PC-3 (cell line): ENCODE measurements around the gene RPL3. TPM values are rescaled to one million over a fixed set of nuclear protein-coding genes. Genes with fewer than 3 reads are reported as not detected.

Source experiments
- ATAC-seq: fragments of 200-7000 bp; cut with Tn5 transposase; 2 replicates; pipeline ENCODE4 v1.9.1; 2020; ENCODE audit warnings: mild to moderate bottlenecking, moderate library complexity
- BruUV-seq: library from RNA; stranded (reverse); fragments of 400-500 nt; replicated peaks from 2 replicates; lab custom pipeline; 2021; lab: Mats Ljungman, UMichigan
- CTCF ChIA-PET: fragments of 300-600 bp; sonication (Branson Sonifier 250); formaldehyde crosslinking; loops from one replicate; lab custom pipeline; 2022; ENCODE audit warnings: antibody characterized with exemption; lab: Charles Lee
- POLR2A ChIA-PET: fragments of 300-600 bp; sonication (Branson Sonifier 250); formaldehyde crosslinking; loops from one replicate; lab custom pipeline; 2022; ENCODE audit warnings: antibody characterized with exemption; ENCODE audit not compliant: unreplicated experiment; lab: Charles Lee
- DNase-seq: peaks from one replicate; pipeline ENCODE4 v3.0.0-alpha.2; 2015
- H2AFZ ChIP-seq: fragments of 300-600 bp; sonication (generic); 2 replicates; pipeline ENCODE4 v1.6.0; 2016; ENCODE audit warnings: antibody characterized with exemption, low read length
- H3F3A ChIP-seq: fragments of 300-600 bp; sonication (generic); one replicate; pipeline ENCODE4 v1.6.0; 2017; ENCODE audit warnings: antibody characterized with exemption, low read length, control low read depth, mild to moderate bottlenecking; ENCODE audit not compliant: unreplicated experiment
- H3K27ac ChIP-seq: fragments of 300-600 bp; sonication (generic); 2 replicates; pipeline ENCODE4 v1.5.1; 2016; ENCODE audit warnings: mild to moderate bottlenecking, low read length
- H3K27me3 ChIP-seq: fragments of 300-600 bp; sonication (generic); 2 replicates; pipeline ENCODE4 v1.6.1; 2016; ENCODE audit warnings: low read length, mixed read lengths
- H3K36me3 ChIP-seq: fragments of 300-600 bp; sonication (generic); 2 replicates; pipeline ENCODE4 v1.6.1; 2016; ENCODE audit warnings: low read depth, mixed run types, low read length, mixed read lengths
- H3K4me1 ChIP-seq: fragments of 300-600 bp; sonication (generic); 2 replicates; pipeline ENCODE4 v1.5.1; 2016; ENCODE audit warnings: low read length; ENCODE audit not compliant: insufficient read depth
- H3K4me2 ChIP-seq: fragments of 300-600 bp; sonication (generic); 2 replicates; pipeline ENCODE4 v1.6.0; 2016; ENCODE audit warnings: low read length
- H3K4me3 ChIP-seq: fragments of 300-600 bp; sonication (generic); 2 replicates; pipeline ENCODE4 v1.5.1; 2016; ENCODE audit warnings: mild to moderate bottlenecking, low read length, mixed read lengths
- H3K79me2 ChIP-seq: fragments of 300-600 bp; sonication (generic); 2 replicates; pipeline ENCODE4 v1.6.1; 2017; ENCODE audit warnings: low read length, mixed read lengths
- H3K9ac ChIP-seq: fragments of 300-600 bp; sonication (generic); 2 replicates; pipeline ENCODE4 v1.6.0; 2016; ENCODE audit warnings: mild to moderate bottlenecking, low read length
- H3K9me2 ChIP-seq: fragments of 300-600 bp; sonication (generic); replicated peaks from 2 replicates; pipeline ENCODE4 v1.6.1; 2016; ENCODE audit warnings: mixed run types, low read length, mixed read lengths
- H3K9me3 ChIP-seq: fragments of 300-600 bp; sonication (generic); 2 replicates; pipeline ENCODE4 v1.6.1; 2016; ENCODE audit warnings: low read length, mixed read lengths
- H4K20me1 ChIP-seq: fragments of 300-600 bp; sonication (generic); 2 replicates; pipeline ENCODE4 v1.6.1; 2016; ENCODE audit warnings: low read length, mixed read lengths
- CTCF ChIP-seq: fragments of 300-600 bp; sonication (generic); conservative IDR thresholded peaks from 2 replicates; pipeline ENCODE4 v1.5.1; 2017; ENCODE audit warnings: antibody characterized with exemption, low read depth, mild to moderate bottlenecking, low read length
- EZH2 ChIP-seq: fragments of 300-600 bp; sonication (generic); IDR thresholded peaks from one replicate; pipeline ENCODE4 v1.6.1; 2017; ENCODE audit warnings: antibody characterized with exemption, mild to moderate bottlenecking, low read length; ENCODE audit not compliant: unreplicated experiment
- EZH2phosphoT487 ChIP-seq: fragments of 300-600 bp; sonication (generic); IDR thresholded peaks from 2 replicates; pipeline ENCODE4 v1.6.1; 2018; ENCODE audit warnings: mild to moderate bottlenecking, antibody characterized with exemption, low read length, borderline replicate concordance
- intact Hi-C: fragments of 100-400 bp; cut with micrococcal nuclease; formaldehyde crosslinking; loops from 2 replicates; pipeline ENCODE4 v1.9.0; 2023
- total RNA-seq: library from RNA; depleted of rRNA; stranded (reverse); fragments of >200 nt; gene quantifications from 2 replicates; pipeline ENCODE4 v1.2.3, GENCODE V29; 2014

RPL3 gene
- total RNA-seq, 1 experiment from 2014 or later, result 1,363 TPM

GRCh38 chr22:39266398-39267030 lies 52.9 kb downstream of the RPL3 start:
- Histone ChIP-seq H3K79me2 (no peaks in the 10 kb centered on the region), H3K36me3 (no peaks in the 10 kb centered on the region), H3K9me3 (no peaks in the 10 kb centered on the region), H3K9me2 (no peaks in the 10 kb centered on the region), H3K27ac (no peak overlapping the region), H3K27me3 (no peaks in the 10 kb centered on the region), H3K4me1 (no peaks in the 10 kb centered on the region), H3F3A (no peaks in the 10 kb centered on the region), H3K9ac (no peak overlapping the region), H3K4me3 (no peak overlapping the region), H4K20me1 (no peaks in the 10 kb centered on the region), H2AFZ (no peak overlapping the region), H3K4me2 (no peak overlapping the region)
- BruUV-seq, result no TSS peak
- DNase-seq (no peak), ATAC-seq (no peak)
- ChIA-PET CTCF (no interaction called here), POLR2A (no interaction called here)
- TF ChIP-seq EZH2phosphoT487, result no peak
- no peak for TF ChIP-seq EZH2
- TF ChIP-seq CTCF, result no peak
- intact Hi-C loops, result no loop called here

- no TSS peak for BruUV-seq
- no peaks in the 10 kb centered on the region for H3K27me3 ChIP-seq
- no peaks in the 10 kb centered on the region for H3K79me2 ChIP-seq
- ATAC-seq, result no peak
- no peaks in the 10 kb centered on the region for H3K9me2 ChIP-seq
- H3K4me2 ChIP-seq, result no peak overlapping the region
- no peak overlapping the region for H3K4me3 ChIP-seq
- no peak overlapping the region for H2AFZ ChIP-seq
- H3K4me1 ChIP-seq, result no peaks in the 10 kb centered on the region
- H4K20me1 ChIP-seq, result no peaks in the 10 kb centered on the region
- intact Hi-C loops, result no loop called here
- H3K27ac ChIP-seq, result no peak overlapping the region
- H3K36me3 ChIP-seq, result no peaks in the 10 kb centered on the region
- ChIA-PET POLR2A (no interaction called here), CTCF (interaction anchor here (0.6 kb wide), 1 partner anchor 41 kb away, joined by 3 read pairs; no protein-coding TSS in a partner anchor)
- DNase-seq, result no peak
- H3F3A ChIP-seq, result no peaks in the 10 kb centered on the region
- no peak overlapping the region for H3K9ac ChIP-seq
- H3K9me3 ChIP-seq, result no peaks in the 10 kb centered on the region
- no peak for TF ChIP-seq EZH2
- TF ChIP-seq EZH2phosphoT487, result no peak
- TF ChIP-seq CTCF, result no peak
These were observed 54.1 kb downstream of the RPL3 start for GRCh38 chr22:39265143-39265886.
